ENCODE data around the gene CDK16.
A peak's percentile ranks its signal among the peaks of the same experiment; 100 is the strongest.

The CDK16 gene

GRCh38 chrX:47184486-47184885, 34.0 kb upstream of the CDK16 start:
- Histone ChIP-seq H3K27ac (no peak overlapping the region), H3K4me3 (no peak overlapping the region)

DNA sequence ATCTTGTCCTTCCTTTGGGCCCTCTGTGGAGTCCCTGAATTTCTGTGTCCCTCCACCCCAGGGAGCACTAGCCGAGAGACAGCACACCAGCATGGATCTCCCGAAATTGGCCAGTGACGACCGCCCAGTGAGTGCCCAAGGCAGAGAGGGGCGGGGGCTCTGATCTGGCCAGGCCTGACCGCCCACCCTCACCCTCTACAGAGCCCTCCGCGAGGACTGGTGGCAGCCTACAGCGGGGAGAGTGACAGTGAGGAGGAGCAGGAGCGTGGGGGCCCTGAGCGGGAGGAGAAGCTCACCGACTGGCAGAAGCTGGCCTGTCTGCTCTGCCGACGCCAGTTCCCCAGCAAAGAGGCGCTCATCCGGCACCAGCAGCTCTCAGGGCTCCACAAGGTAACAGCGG, 33.2 kb upstream of the CDK16 start:
- H3K27ac ChIP-seq, result no peak overlapping the region

DNA sequence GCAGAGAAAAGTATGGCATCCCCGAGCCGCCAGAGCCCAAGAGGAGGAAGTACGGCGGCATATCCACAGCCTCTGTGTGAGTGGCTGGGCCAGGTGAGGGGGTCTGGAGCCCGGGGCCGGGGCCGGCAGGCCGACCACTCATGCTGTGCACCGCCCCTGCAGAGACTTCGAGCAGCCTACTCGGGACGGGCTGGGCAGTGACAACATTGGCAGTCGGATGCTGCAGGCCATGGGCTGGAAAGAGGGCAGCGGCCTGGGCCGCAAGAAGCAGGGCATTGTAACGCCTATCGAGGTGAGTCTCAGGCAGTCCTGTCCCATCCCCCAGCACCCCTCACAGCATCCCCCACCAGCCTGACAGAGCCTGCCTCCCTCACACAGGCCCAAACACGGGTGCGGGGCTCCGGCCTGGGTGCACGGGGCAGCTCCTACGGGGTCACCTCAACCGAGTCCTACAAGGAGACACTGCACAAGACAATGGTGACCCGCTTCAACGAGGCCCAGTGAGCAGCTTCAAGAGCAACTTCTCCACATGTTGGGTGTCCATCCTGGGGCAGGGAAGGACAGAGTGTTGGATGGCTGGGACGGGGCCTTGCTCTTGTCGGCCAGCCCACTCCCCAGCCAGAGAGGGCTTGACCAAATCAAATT, 32.3 kb upstream of the CDK16 start:
- Histone ChIP-seq H3K27ac (no peak overlapping the region), H3K4me3 (no peak overlapping the region)

More for the DNA sequence above, 33.2 kb upstream of the CDK16 start:
- no peak overlapping the region for H3K4me3 ChIP-seq

DNA sequence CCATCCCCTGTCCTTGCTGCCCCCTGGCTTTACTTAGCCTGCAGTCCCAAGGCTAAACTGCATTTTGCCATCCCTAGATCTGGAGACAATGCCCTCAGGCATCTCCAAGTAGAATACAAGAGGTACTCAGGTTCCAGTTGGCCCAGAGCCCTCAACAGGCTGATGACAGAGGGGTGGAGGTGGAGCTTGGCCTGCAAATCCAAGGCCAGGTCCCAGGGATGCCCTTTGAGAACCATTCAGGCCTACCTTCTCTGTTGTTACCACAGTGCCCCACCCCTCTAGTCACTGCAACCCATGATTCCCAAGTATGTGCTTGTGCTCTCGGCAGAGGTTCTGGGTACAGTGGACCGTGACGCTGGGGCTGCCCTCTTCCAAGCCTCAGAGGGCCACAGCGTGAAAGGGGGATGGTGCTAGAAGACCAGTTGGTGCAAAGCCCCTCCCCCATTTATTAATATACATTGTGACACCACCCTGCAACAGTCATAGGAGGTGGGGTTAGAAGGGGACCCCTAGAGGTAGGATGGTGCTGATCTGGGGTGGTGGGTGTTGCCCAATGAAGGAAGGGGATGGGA, 31.3 kb upstream of the CDK16 start:
- Histone ChIP-seq H3K4me3 (no peak overlapping the region), H3K27ac (no peak overlapping the region)

- no peak overlapping the region for H3K4me3 ChIP-seq
Observed at GRCh38 chrX:47189906-47190305, 28.6 kb upstream of the CDK16 start.

GRCh38 chrX:47190445-47191269, 27.8 kb upstream of the CDK16 start:
- Histone ChIP-seq H3K27ac (peak overlapping the region; percentile 22 to 88 (median 64)), H3K4me3 (peak overlapping the region; percentile 33 to 59 (median 54))

More at GRCh38 chrX:47189906-47190305, 28.6 kb upstream of the CDK16 start:
- no peak overlapping the region for H3K27ac ChIP-seq

- peak overlapping the region in 20 of 21 experiments; percentile 22 to 88 (median 64) for H3K27ac ChIP-seq
- H3K4me3 ChIP-seq, result peak overlapping the region; percentile 33 to 59 (median 54)
Observed at GRCh38 chrX:47191331-47191730, 27.1 kb upstream of the CDK16 start.

DNA sequence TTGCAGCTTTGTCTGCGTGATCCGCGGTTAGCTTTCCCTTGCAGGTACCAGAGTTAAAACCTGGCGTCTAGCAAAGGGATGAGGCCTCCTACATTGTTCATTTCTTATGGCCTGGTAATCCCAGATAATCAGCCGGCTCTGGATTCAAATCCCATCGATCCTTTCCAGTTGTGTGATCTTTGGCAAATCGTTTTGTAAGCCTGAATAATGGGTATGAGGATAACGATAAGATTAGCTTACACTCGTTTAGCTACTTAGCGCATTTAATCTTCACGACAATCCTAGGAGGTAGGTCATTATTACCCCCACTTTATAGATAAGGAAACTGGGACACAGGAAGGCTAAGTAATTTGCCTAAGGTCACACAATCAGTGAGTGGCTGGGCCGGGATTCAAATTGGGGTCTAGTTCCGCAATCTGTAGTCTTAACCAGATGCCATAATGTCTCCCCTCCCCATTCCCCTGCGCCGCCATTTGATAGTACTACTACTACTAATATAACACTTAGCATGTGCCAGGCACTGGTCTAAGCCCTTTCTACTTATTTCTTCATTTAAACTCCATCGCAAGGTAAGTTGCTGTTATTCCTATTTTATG, 26.6 kb upstream of the CDK16 start:
- peak overlapping the region in 5 of 21 experiments; percentile 45 to 88 (median 84) for H3K27ac ChIP-seq

DNA sequence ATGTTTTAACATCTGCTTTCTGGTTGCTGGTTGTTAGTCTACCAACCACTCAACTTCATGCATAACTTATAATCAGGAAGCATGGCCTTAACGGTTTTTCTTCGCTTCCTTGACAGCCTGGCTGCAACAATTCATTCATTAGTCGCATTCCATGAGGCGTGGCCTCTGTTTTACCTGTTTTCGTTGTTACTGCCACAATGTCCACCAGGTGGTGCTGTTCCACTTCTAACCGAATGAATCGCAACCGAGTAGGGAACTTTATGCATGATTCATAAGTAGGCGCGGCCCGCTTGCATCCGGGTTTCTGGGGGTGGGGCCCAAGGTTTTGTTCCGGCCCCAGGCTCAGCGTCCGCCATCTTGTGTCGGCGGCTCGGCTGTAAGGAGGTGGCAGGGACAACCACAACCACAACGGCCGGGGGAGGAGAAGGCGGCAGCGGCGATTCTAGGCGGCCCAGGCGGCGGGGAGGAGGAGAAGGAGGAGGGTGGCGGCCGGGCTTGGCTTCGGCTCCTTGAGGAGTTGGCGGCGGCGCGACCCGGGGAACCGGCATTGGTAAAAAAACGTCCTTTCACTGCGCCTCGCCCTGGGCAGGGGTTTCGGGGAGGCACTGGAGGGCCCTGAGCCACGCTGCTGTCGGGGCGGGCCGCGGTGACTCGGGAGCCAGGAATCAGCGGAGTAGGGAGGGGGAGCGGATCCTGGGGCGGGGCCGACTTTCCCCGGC, 24.8 kb upstream of the CDK16 start, which contains the start of gene UBA1:
UBA1 (plus strand) TSS at position 355 of the 719 bp plus-strand sequence. CDS start 4,974 bp downstream, outside the sequence.
- peak within 1 kb of the TSS; percentile 73 to 99 (median 96) for H3K27ac ChIP-seq
- H3K4me3 ChIP-seq, result peak within 1 kb of the TSS; percentile 57 to 78 (median 76)

More for the DNA sequence above, 26.6 kb upstream of the CDK16 start:
- peak overlapping the region; percentile 33 to 59 (median 54) for H3K4me3 ChIP-seq

DNA sequence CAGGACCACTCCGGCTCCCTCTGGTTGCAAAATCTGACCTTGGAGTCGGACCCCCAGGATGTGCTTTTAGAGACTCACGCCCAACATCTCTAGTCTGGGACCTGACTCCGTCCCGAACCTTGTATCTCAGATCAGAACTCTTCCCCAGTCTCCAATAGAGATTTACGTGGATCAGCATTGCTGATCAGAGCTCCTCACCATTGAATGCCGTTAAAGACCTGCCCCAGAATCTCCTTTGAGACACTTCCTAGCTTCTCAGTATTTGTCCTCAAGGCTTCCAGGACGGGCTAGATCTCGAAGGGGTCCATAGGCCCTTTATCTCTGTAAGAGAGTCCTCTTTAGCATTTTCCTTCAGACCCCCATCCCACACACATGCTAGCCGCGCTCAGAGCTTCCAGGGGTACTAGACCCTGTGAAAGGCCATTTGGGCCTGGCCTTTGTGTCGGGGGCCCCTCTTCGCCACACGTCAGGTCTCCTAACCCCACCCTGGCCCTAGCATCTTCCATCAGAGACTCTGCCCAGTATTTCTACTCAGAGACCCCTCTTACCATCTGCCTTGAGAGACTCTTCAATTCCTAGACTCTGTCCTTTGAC, 24.2 kb upstream of the CDK16 start:
- H3K27ac ChIP-seq, result peak overlapping the region; percentile 73 to 99 (median 96)
- H3K4me3 ChIP-seq, result peak overlapping the region; percentile 57 to 78 (median 76)

DNA sequence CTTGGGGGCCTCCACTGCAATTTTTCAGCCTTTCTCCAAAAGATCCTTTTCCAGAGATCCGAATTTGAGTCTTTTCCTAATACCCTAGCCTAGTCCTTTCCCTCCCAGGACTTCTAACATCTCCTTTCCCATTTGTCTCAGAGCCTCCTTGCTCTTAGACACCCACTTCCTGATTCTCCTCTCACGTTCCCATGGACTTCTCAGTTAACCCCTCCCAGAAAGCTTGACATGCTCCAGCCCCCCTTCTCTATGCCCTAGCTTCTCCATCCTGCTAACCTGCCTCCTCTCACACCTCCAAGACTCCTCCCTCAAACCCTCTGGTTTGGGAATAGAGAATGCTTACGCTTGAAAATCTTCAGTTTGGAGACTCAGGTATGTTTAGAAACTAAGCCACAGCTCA, 22.4 kb upstream of the CDK16 start:
- Histone ChIP-seq H3K27ac (peak overlapping the region in 4 of 21 experiments; percentile 3 to 60 (median 16)), H3K4me3 (no peak overlapping the region)

GRCh38 chrX:47197526-47197925, 21.0 kb upstream of the CDK16 start:
- Histone ChIP-seq H3K4me3 (no peak overlapping the region), H3K27ac (peak overlapping the region in 3 of 21 experiments; percentile 2 to 17 (median 17))

GRCh38 chrX:47198026-47198686, 20.3 kb upstream of the CDK16 start:
- Histone ChIP-seq H3K4me3 (no peak overlapping the region), H3K27ac (peak overlapping the region in 2 of 21 experiments; percentile 3 to 24)

- H3K27ac ChIP-seq, result peak overlapping the region in 2 of 21 experiments; percentile 3 to 24
- H3K4me3 ChIP-seq, result no peak overlapping the region
Observed at GRCh38 chrX:47198687-47199080, 19.8 kb upstream of the CDK16 start.

- H3K27ac ChIP-seq, result peak overlapping the region in 1 of 21 experiments; percentile 63
- H3K4me3 ChIP-seq, result no peak overlapping the region
Observed at GRCh38 chrX:47199286-47199685, 19.2 kb upstream of the CDK16 start.

DNA sequence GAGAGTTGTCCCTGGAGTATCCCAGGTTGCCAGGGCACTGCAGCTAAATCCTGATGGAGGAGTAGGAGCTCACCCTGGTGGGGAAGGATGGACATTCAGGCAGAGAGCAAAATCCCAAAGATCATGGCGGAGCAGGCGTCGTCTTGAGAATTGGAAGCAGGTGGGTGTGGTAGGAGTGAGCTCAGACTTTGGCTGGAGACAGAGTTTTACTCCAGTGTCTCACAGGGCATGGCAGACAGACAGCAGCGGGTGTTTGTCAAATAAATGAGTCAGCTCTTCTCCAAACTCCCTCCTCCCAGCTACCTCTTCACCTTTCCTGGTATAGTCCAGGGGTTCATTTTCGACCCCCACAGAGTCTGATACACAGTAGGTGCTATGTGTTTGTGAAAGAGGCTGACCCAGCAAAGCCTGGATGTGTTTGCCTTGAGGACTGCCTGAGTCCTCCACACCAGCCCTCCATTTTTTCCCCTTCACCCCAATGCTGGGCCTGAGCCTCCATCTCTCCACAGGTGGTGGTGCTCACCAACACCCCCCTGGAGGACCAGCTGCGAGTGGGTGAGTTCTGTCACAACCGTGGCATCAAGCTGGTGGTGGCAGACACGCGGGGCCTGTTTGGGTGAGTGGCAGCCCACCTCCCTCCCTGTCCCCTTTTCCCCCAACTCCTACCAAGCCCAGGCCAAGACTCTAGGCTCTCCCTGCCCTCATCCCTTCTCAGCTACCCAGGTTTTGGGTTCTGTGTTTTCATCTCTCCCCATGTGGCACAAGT, 17.9 kb upstream of the CDK16 start:
- H3K27ac ChIP-seq, result peak overlapping the region in 11 of 21 experiments; percentile 13 to 86 (median 78)
- H3K4me3 ChIP-seq, result no peak overlapping the region

DNA sequence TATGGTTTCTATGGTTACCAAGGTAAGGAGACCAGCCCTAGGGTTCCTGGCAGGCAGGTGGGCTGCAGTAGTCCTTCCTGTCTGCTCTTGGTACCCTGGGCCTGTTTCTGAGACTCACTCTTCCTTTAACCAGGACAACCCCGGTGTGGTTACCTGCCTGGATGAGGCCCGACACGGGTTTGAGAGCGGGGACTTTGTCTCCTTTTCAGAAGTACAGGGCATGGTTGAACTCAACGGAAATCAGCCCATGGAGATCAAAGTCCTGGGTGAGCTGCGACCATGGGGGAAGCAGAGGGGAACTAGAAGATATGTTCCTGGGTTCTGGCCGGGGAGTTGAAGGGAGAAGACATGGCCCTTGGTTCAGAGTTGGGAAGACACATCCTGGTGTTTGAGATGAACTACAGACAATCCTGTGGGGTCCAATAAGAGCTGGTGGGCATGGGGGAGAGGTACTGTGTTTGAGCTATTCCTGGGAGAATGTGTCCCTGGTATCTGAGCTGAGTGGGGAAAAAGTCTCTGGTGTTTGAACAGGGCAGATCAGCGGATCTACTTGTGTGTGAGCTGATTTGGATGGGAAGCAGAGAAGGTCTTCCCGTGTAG, 17.0 kb upstream of the CDK16 start:
- peak overlapping the region in 8 of 21 experiments; percentile 28 to 86 (median 80) for H3K27ac ChIP-seq
- H3K4me3 ChIP-seq, result no peak overlapping the region
